Activated T-cell treated with anti-CD3 and anti-CD28 coated beads, Interleukin-2, amount 50 U/mL, for 1 hour (primary cell): ENCODE measurements around the gene IFT172.
"Not testable (repeated sequence)": the region's sequence is repeated elsewhere in the genome, so short reads cannot be mapped to it uniquely, and the experiment has no call there.

ENCODE experiments used
- DNase-seq: peaks from one replicate; pipeline ENCODE4 v3.0.0-alpha.2; 2020

The IFT172 gene, protein sequence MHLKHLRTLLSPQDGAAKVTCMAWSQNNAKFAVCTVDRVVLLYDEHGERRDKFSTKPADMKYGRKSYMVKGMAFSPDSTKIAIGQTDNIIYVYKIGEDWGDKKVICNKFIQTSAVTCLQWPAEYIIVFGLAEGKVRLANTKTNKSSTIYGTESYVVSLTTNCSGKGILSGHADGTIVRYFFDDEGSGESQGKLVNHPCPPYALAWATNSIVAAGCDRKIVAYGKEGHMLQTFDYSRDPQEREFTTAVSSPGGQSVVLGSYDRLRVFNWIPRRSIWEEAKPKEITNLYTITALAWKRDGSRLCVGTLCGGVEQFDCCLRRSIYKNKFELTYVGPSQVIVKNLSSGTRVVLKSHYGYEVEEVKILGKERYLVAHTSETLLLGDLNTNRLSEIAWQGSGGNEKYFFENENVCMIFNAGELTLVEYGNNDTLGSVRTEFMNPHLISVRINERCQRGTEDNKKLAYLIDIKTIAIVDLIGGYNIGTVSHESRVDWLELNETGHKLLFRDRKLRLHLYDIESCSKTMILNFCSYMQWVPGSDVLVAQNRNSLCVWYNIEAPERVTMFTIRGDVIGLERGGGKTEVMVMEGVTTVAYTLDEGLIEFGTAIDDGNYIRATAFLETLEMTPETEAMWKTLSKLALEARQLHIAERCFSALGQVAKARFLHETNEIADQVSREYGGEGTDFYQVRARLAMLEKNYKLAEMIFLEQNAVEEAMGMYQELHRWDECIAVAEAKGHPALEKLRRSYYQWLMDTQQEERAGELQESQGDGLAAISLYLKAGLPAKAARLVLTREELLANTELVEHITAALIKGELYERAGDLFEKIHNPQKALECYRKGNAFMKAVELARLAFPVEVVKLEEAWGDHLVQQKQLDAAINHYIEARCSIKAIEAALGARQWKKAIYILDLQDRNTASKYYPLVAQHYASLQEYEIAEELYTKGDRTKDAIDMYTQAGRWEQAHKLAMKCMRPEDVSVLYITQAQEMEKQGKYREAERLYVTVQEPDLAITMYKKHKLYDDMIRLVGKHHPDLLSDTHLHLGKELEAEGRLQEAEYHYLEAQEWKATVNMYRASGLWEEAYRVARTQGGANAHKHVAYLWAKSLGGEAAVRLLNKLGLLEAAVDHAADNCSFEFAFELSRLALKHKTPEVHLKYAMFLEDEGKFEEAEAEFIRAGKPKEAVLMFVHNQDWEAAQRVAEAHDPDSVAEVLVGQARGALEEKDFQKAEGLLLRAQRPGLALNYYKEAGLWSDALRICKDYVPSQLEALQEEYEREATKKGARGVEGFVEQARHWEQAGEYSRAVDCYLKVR (N-terminal part only)

DNA sequence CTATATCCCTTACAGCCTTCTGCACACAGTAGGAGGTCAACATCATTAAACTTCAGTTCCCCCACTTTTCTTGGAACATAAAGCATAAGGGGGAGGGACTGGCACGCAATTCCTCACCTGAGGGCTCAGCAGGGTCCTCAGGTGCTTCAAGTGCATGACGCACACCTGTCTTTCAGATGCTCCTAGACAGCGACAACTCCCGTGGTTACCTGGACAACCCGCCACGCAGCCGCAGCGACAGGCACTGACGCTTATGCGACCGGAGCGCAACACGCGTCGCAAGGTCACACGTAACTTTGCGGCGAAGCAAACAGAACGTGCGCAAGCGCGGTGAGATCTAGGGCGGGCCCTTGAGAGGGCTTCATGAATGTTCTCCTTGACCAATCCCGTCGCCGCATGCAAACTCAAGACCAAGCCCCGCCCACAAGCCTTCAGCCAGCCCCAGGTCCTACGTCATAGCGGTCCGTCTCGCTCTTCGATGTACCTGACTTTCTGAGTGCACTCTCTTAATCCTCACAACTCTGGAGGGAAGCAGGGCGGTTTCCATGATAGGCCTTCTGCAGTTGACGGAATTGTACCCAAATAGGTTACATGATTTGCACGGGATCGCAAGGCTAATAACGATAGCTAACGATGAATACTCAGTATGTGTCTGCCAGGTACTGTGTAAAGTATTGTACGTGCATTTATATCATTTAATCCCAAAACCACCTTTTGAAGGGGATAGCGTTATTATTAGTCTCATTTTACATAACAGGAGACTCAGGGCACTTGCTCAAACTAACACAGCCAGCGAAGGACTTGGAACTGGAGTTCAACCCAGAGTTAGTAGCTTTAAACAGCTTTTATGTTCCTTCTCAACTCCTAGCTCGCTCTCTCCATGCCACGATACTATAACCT, at the start of gene IFT172:
TSS of gene IFT172 (minus strand) at position 246 of the 900 bp plus-strand sequence. CDS start at position 156, 90 bp downstream.
- peak; percentile 98 for DNase-seq

DNA sequence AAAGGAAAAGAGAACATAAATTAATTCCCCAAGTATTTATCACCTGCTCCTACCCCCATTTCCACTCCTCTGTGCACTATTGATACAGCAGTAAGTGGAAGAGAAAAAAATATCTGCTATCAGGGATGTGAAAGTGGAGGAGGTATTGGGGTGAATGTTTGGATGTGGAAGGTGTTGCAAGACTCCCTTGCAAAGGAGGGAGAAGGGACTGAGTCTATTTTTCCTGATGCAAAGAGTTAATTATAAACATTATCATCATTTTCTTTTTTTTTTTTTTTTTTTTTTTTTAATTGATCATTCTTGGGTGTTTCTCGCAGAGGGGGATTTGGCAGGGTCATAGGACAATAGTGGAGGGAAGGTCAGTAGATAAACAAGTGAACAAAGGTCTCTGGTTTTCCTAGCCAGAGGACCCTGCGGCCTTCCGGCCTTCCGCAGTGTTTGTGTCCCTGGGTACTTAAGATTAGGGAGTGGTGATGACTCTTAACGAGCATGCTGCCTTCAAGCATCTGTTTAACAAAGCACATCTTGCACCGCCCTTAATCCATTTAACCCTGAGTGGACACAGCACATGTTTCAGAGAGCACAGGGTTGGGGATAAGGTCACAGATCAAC, 49.4 kb upstream of the IFT172 start:
- DNase-seq, result not testable (repeated sequence)

DNA sequence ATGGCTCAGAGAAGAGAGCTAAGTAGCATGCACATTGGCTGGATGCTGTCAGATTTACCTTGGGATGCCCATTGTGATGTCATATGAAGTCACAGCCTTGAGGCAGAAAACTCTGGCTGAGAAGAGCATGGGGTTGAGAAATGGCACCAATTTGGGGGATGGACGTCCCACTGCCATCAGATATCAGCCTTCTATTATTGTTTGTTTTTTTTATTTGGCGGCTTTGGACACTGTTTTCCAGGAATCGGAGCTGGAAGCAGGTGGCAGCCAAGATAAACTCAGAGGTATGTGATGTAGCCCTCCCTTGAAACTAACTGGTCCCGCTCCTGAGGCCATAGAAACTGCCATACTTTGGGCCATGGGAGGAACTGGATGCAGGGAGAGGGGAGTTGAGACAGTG, 47.7 kb upstream of the IFT172 start:
- DNase-seq, result no peak

DNA sequence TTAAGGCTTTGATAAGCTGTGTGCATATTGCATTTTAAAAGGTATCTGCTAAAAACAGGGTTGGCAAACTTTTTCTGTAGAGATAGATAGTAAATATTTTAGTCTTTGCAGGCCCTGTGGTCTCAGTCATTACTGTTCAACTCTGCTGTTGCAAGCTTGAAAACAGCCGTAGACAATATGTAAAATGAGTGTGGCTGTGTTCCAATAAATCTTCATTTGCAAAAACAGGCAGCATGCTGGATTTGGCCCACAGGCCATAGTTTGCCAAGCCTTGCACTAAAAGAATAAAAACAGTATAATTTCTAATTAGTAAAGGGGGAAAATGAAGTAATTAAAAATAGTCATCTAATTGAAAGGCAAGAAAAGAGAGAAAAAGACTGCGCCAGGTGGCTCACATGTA, 42.4 kb upstream of the IFT172 start:
- DNase-seq, result no peak

DNA sequence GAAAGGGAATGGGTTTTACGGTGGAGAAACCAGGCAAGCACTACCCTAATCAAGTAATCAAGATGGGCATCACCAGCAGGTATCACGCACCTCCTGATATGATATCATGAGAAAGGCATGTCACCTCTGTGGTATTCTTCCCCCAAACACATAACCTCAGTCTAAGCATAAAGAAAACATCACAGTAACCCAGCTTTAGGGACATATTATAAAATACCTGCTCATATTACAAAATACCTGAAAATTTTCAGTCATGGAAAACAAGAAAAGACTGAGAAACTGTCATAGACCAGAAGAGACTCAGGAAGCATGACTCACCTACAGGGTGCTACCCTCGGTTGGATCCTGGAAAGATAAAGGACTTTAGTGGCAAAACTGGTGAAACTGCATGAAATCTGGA, 37.6 kb upstream of the IFT172 start:
- no peak for DNase-seq

DNA sequence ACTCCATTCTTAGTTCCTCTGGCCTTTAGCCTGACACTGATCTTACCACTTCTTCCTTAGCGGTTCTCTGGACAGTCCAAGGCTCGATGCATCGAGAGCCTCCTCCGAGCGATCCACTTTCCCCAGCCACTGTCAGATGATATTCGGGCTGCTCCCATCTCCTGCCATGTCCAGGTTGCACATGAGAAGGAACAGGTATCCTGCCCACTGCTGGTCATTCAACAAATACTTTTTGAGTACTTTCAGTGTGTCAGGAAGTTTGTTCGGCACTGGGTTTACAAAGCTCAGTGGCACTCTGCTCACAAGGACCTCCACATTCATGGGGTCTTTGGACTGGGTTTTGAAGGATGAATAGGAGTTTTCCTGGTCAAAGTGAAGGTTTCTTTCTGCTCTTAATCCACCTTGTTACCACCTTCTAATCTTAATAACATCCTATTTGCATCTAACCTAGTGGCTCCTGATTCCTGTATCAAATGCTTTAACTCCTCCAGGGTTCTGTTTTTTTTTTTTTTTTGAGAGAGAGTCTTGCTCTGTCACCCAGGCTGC, 32.9 kb upstream of the IFT172 start:
- DNase-seq, result no peak

DNA sequence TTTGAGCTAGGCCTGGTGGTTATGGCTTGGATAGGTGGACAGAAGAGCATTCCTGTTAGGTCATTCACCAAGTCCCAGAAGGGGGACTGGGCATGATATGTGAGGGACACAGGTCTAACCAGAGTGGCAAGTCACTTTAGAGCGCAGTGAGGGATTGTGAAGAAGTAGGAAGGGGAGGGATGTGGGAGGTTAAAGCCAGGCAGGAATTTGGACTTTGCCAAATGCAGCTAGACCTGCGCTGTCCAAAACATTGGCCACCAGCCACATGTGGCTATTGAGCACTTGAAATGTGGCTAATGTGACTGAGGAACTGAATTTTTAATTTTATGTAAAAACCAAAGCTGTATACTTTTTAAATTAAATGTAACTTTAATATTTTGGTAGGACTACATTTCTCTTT, 30.8 kb upstream of the IFT172 start:
- DNase-seq, result no peak

DNA sequence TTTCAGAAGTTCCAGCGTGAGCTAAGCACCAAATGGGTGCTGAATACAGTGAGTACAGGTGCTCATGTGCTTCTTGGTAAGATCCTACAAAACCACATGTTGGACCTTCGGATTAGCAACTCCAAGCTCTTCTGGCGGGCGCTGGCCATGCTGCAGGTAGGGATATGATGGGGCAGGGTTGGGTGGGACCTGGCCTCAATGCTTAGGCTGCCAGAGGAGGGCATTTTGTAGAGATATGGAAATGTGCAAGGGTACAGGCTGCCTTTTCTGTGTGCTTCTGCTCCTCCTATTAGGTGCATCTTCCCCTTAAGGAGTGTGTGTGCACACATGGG, 29.2 kb upstream of the IFT172 start:
- DNase-seq, result no peak

DNA sequence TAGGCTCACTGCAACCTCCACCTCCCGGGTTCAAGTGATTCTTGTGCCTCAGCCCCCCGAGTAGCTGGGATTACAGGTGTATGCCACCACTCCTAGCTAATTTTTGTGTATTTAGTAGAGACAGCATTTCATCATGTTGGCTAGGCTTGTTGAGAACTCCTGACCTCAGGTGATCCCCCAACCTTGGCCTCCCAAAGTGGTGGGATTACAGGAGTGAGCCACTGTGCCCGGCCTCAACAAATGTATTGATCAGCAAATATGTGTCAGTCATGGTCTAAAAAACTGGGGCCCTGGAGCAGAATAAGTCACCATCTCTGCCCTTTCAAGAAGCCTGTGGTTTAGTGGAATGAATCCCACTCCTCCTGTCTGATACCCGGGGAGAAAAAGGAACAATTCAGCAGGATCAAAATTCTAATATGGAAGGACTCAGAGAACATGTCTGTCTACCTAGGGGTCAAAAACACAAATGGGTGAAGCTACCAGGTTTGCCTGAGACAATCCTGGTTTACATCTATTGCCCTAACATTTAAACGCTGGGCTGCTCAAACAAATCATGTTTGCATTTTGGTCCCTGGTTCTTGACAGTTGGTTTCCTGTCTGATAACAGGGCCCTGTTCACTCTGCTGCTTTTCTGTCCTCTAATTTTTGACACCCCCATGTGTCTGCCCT, 28.7 kb upstream of the IFT172 start:
- no peak for DNase-seq

DNA sequence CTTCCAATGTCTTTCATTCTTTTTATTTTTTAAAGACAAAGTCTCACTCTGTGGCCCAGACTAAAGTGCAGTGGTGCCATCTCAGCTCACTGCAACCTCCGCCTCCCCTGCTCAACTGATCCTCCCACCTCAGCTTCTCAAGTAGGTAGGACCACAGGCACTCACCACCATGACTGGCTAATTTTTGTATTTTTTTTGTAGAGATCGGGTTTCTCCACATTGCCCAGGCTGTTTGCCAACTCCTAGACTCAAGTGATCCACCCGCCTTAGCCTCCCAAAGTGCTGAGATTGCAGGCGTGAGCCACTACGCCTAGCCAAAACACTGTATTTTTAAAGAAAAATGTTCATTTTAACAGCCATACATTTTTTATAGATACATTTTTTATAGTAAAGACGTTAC, 19.8 kb upstream of the IFT172 start:
- DNase-seq, result no peak

DNA sequence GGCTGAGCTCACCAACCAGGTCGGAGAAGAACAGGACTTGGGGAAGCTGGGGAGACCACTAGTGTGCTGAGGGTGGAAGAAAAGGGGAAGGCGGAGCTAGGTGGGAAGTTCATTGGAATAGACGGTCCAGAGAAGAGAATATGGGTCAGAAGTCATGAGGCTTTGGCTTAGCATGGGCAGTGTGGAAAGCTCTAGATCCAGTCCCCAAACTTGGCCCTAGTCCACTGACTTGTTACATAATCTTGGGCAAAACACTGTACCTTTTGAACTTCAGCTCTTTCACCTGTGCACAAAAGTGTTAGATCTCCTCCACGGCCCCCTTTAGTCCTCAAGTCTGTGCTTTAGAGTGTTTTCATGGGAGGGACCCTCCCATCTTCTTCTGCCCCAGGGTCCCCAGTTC, 17.8 kb upstream of the IFT172 start:
- DNase-seq, result no peak

DNA sequence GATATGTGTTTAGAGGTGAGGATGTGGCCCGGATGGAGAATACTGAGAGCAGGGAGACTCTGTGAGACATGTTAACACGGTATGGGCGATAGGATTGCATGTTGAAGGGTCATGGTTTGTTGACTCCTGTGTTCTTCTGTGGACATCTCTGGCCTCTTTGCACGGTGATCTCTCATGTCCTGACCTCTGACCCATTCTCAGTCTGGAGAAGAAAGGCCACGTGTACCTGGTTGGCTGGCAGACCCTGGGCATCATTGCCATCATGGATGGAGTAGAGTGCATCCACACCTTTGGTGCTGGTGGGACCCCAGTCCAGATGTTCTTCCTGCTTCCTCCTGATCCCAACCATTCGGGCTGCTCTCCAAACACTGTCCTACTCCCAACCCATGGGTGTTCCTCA, 17.0 kb upstream of the IFT172 start:
- DNase-seq, result no peak

DNA sequence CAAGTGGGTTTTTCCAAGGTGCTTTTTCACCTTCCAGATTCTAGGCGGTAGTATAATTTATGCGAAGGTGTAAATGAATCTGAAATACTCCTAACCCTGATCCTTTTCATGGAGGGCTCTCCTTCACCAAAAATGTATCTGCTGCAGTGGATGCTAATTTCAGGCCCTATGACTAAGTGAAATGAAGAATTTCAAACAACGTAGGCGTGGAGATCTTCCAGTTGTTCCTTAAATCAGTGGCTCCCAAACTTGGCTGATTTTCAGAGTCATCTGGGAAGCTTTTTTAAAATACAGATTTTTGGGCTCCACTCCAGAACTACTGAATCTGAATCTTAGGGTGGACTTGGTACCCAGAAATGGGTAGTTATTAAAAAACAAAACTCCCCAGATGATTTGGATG, 12.6 kb upstream of the IFT172 start:
- DNase-seq, result no peak

DNA sequence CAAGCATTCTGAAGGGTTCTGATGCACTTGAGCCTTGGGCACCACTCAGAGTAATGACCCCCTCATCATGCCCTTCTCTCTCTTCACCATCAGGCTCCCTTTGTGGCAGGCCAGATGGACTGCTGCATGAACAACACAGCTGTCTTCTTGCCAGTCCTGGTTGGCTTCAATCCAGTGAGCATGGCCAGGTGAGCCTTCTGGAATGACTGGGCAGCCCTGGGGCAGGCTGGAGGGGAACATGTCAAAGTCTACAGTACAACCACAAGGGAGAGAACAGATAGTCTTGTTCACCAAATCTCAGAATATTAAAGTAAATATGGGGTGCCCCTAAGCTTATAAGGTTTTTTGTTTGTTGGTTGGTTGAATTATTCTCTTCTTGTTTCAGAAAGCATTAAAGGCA, 11.5 kb upstream of the IFT172 start:
- DNase-seq, result no peak

DNA sequence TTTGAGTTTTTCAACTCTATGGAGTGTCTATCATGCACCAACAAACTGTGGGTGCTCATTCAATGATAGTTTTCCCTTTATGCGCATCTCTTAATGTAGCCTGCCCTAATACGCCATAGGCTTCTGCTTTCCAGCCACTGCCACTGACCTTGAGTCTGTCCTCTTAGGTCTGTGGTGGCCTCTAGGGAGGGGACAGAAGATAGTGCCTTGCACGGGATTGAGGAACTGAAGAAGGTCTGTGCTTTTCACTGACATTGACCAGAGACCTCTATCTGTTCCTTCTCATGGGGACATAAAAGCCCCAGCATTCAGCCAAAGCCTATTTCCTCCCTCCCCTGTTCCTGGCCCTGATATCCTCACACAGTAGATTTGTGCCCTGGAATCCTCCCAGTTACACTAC, 9.4 kb upstream of the IFT172 start:
- no peak for DNase-seq

DNA sequence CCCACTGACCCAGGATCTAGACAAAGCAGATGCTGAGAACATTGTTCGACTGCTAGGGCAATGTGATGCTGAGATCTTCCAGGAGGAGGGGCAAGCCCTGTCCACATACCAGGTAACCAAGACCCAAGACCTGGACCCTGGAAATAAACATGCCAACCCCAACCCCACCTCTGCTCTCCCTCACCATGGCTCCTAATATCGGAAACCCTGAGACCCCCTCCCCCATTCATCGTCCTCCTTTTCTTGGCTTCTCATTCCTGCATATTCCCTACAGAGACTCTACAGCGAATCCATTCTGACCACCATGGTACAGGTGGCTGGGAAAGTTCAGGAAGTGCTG, 7.7 kb upstream of the IFT172 start:
- no peak for DNase-seq

DNA sequence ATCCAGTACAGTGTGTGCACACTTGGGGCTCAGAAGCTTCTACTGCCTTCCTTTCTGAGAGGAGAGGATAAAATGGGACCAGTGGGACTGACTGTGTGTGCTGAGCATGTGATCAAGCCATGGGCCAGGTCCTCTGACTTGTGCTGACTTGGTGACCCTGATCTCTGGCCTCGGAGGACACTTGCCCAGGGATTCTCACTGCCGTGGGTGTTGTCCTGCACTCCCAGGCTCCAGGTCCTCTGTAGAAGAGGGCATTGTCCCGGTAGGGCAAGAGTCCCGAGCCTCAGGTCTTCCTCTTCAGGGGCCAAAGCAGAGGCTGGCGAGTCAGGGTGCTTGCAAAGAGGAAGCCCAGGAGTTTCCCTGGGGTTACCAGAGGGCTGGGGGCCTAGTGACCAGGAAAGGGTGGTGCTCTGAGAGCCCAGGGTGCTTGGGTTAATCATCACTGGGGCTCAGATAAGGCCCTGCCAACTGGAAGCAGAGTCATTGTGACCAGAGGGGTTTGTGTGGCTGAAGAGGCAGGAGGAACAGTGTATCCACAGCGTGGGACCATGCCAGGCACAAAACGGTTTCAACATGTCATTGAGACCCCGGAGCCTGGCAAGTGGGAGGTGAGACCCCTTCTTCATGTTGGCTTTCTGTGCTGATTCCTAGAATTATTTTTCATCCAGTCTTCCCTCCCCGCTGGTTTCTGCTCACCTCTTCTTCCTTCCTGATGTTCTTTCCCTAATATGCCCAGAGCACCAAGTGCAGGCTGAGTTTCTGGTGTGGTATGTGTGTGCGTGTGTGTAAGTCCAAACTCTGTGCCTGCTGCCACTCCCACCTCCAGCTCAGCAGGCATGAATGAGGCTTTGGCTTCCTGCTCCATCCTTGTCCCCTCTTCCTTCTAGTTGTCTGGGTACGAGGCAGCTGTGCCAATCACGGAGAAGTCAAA, 7.1 kb upstream of the IFT172 start, which contains the start of gene GCKR:
TSS of gene GCKR (plus strand) at position 483 of the 931 bp plus-strand sequence. CDS start at position 549, 66 bp downstream.
- DNase-seq, result no peak

DNA sequence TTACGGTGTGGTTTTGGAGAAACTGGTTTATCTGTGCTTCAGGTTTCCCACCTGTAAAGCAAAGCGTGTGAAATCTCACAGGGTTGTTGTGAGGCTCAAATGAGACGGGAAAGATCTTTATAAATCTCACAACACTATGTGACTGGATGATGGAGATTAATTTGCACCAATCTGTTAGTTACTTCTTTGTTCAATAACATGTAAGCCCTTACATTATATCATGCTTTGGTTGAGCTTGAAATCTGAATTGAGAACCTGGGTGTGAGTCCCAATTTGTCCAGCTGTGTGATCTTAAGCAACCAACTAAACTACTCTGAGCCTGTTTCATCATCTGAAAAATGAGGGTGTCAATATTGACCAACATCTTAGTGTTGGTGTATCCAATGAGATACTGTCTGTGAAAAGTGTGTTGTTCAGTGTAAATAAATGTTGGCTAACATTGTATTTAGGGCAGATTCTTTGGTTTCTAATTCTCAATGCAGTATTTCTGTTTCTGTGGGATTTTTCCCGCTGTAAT, 6.4 kb upstream of the IFT172 start:
- no peak for DNase-seq

DNA sequence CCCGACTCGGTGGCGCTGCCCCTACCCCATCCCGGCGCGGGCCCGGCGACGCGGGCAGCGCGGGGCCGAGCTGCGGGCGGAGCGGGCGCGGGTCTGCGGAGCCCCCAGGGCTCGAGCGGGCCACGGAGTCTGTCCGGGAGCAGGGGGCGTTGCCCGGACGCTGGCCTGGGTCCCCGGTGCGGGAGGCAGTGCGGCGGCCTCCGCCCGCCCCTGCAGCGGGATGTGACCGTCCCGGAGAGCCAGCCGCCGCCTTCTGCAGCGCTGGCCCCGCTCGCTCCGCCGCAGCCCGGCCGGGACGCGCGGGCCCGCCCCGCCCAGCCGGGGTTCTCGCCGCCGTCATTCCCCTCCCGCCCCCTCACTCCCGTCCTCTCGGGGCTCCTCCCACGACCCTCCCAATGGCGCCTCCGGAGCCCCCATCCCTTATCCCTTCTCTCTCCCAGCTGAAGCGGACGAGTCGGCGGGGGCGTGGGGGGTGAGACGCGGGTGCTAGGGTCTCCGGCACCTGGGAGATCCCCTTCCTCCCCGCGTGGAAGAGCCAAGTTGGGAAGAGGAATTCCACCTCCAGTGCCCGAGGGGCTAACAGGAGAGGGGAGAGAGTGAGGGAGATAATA, 5.5 kb upstream of the IFT172 start, which contains the start of gene FNDC4:
TSS of gene FNDC4 (minus strand) at position 257 of the 611 bp plus-strand sequence. CDS start 521 bp downstream, outside the sequence.
- DNase-seq, result peak; percentile 44
